Occipital lobe (tissue), 2 donors: Measurements from ENCODE around the gene ANKRD11. TPM values are rescaled to one million over a fixed set of nuclear protein-coding genes. Genes with fewer than 3 reads are reported as not detected.
"Not testable (repeated sequence)": the region's sequence is repeated elsewhere in the genome, so short reads cannot be mapped to it uniquely, and the experiment has no call there.

ENCODE experiments used
- DNase-seq: peaks from one replicate; lab custom pipeline; 2025; lab: John Stamatoyannopoulos, UW
- total RNA-seq: library from RNA; depleted of rRNA; stranded (reverse); fragments of >200 nt; gene quantifications from one replicate; pipeline ENCODE4 v1.2.3, GENCODE V29; 2014

ANKRD11 gene
- total RNA-seq, 1 donor from 2014 or later: 27.5 TPM

DNA sequence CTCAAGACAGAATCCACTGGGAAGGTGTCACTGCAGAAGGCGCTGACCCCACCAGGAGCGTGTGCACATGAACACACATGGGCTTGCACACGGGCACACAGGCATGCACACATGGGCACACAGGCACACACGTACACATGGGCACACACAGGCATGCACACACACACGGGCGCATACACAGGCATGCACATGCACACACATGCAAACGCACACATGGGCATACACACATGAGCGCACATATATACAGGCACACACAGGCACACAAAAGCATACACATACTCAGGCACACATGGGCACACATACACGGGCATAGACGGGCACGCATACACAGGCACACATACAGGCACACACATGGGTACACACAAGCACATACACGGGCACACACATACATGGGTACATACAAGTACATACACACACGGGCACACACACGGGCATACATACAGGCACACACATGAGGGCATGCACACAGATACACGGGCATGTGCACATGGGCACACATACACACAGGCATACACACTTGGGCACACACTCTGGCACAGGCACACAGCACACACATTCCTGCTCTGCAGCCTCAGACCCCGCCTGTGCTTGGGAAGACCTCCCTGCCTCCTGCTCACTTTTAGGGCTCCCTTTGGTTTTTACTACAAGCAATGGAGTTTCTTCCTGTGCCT, 186.0 kb downstream of the ANKRD11 start:
- no peak for DNase-seq

DNA sequence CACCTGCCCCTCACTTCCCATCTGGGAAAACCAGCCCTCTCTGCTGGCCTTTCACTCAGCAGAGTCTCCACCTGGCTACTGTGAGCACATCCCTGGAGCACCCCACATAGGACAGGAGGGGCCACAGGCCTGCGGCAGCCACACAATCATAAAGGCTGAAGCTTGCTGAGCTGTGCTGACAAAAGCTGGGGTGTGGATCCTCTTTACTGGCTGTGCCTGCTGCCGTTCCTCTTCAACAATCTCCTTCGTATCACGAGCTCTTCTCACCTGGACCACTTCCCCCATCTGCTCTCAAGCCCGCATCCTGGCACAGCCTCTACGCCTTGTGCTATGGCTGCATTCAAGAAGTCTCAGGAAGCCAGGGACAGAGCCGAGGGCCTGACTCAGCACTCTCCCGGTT, 186.7 kb downstream of the ANKRD11 start:
- DNase-seq: no peak

DNA sequence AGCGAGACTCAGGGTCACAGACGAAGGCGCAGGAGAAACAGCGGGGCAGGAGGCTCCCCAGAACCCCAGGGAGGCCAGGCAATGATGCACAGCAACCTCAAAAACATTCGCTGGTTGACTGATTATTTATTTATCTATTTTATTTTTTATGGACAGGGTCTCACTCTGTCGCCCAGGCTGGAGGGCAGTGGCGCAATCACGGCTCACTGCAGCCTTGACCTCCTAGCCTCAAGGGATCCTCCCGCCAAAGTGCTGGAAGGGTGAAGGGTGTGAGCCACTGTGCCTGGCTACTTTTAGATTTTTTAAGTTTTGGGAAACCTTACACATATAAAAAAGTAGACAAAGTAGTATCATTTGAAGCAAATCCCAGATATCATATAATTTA, 189.4 kb downstream of the ANKRD11 start:
- no peak for DNase-seq

DNA sequence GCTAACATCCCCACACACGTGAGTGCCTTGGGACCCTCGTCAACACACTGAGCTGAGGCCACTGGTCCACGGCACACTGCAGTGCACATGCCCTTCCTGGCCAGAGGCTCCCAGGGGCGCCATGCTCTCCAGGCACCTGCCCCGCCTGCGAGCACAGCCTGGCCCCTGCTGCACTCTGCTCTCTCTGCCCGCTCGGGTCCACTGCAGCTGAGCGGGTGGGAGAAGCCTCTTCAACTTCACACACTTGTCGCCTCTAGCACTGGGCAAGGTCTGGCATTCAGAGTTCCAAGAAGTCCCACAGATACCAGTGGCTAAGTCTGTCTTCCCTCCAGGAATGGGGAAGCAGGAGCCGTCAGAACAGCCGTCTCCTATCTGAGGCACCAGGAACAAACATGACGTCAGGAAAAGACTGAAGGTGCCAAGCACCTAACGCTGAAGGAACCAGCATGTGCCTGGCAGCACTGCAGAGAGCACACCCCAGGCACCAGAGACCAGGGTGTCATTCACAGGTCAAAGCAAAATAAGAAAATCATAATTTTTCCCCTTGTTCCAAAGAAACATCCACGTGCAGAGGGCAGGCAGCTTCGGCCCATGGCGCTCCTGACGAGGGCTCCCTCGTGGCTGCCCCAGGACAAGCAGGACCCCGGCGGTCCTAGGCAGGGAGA, 189.9 kb downstream of the ANKRD11 start:
- no peak for DNase-seq

DNA sequence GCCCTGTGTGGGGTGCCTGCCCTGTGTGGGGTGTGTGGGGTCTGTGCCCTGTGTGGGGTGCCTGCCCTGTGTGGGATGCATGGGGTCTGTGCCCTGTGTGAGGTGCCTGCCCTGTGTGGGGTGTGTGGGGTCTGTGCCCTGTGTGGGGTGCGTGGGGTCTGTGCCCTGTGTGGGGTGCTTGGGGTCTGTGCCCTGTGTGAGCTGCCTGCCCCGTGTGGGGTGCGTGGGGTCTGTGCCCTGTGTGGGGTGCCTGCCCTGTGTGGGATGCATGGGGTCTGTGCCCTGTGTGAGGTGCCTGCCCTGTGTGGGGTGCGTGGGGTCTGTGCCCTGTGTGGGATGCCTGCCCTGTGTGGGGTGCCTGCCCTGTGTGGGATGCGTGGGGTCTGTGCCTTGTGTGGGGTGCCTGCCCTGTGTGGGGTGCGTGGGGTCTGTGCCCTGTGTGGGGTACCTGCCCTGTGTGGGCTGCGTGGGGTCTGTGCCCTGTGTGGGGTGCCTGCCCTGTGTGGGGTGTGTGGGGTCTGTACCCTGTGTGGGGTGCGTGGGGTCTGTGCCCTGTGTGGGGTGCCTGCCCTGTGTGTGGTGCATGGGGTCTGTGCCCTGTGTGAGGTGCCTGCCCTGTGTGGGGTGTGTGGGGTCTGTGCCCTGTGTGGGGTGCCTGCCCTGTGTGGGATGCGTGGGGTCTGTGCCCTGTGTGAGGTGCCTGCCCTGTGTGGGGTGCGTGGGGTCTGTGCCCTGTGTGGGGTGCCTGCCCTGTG, 190.8 kb downstream of the ANKRD11 start:
- DNase-seq: not testable (repeated sequence)

DNA sequence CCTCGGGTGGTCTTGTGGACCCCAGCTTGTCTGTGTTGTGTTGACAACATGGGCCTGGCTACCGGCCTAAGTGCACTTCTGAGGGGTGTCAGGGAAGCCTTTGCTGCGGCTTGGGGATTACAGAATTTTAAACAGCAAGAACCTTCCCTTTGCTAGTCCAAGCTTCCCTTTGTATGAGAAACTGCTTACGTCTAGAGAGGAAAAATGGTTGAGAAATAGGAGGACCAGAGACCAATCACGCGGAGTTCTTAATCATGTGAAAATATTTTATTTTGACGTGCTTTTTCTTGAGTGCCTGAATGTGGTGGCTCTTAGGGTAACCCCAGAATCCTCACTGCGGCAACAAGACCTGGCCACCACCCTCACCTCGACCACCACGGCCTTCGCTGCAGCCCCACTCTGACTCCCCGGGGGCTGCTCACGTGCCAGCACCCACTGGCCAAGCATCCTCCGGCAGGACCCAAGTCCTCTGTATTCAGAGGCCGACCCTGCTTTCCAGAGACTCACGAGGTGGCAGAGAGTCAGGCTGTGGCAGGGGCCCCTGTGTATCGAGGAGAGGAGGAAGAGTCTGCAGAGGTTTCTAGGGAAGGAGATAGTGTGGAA, 191.6 kb downstream of the ANKRD11 start:
- no peak for DNase-seq

DNA sequence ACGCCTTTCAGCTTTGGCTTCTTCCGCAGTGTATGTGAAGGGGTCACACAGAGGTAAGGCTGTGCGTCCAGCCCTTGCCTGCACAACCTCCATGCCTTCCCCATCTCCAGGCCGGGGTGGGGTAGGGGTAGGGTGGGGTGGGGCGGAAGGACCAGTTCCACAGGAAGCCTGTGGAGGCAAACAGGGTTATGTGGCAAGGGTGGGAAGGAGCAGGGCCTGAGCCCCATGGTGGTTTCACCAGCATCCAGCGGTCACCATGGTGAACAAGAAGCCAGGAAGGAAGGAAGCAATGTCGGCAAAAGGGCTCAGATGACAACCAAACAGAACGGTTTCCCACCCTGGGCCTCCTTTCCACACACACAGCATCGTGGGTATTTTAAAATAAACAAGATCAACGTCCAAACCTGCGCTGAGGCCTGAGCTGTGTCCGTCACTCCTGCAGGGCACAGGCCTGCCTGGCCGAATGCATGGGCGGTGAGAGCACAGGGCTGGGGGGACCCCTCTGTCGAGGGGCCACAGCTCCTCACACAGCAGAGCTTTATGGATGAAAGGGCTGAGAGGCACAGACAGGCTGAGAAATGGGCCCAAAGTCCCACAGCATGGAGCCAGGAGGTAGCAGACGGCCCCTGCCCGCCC, 192.3 kb downstream of the ANKRD11 start:
- DNase-seq: no peak

DNA sequence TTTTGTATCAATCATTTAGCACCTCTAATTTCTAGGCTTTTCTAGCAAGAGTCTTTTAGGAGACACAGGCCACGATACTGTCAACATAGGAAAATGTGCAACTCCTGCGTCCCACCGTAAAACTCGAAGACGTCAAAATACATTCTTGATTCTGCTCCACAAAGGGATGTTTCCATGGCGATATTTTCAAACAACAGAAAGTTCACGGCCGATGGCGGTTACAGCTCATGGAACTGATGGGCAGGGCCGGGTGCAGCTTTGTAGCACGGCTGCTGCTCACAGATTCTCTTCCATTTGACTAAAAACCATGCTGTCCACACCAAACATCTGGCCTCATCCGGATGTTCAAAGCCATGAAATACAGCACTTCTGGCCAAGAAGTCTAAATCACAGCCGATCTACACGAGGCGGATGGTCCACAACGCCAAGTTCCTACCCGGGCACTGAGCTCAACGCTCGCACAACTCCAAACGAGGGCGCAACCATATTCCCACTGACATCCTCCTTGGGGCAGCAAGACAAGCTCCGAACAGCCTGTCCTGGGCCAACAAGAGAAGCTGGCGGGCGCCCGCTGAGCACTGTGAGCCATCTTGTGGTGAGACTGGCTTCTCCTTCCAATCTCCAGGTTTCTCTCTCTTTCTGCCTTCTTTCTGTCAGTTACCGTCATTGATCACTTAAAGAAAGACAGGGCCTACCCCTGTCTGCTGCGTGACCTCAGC, 193.0 kb downstream of the ANKRD11 start:
- no peak for DNase-seq

DNA sequence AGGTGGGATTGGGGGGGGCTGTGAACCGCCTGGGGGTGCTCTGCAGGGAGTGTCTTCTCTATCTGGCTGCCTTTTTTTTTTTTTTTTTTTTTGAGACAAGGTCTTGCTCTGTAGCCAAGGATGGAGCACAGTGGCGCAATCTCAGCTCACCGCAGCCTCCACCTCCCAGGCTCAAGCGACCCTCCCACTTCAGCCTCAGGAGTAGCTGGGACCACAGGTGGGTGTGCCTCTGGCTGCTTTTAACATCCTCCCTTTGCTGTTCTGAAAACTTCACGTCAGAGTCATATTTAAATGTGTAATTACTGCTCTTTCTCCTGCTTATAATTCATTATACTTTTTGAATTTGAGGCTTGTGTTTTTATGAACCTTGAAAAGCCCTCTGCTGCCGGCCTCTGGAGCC, 194.4 kb downstream of the ANKRD11 start:
- DNase-seq: no peak

DNA sequence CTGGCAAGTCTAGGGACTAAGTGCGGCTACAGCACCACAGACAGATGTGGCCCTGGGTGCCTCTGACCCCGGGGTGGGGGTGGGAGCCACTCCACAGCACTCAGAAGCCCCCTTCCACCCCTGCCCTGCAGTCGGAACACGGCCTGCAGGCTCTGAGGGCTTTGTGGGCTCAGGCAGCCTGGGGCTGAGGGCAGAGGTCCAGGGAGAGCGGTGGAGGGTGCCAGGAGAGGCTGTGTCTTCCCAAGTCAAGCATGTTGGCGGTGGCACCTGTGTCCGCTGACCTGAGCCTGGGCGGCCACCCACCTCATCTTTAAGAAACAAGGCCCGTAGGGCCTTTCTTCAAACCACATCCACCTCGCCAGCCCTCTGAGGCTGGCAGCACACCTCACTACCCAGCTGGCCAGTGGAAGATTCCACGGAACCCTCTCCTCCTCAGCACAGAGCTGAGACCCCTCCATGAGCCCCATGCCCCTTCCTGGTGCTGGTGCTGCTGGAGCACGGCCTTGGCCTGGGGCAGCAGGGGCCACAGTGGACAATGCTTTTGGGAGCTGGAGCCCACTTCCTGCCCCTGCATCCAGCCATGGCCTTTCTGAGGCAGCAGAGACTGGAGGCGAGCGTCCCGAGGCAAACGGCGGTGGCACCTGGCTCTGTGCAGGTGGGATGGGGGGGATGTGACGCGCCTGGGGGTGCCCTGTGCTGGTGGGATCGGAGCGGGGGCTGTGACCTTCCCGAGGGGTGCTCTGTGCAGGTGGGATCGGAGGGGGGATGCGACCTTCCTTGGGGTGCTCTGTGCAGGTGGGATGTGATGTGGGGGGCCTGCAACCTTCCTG, 195.1 kb downstream of the ANKRD11 start:
- DNase-seq: no peak

DNA sequence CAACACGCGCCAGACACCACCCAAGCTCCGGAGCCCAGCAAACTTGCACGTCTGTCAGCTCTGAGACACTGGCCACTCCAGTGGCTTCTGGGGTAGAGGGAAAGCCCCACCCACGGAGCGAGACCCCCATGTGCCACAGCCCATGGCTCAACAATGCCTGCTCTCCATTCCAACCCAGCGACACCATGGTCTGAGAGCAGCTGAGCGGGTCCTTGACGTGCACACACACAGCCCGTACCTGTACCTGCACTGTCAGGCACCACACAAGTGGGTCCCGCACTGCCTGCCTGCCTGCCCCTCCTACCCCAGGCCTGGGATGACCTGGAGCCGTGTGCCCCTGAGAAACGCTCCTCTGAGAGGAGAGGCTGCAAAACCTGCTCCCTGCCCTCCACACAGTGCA, 195.9 kb downstream of the ANKRD11 start:
- no peak for DNase-seq

DNA sequence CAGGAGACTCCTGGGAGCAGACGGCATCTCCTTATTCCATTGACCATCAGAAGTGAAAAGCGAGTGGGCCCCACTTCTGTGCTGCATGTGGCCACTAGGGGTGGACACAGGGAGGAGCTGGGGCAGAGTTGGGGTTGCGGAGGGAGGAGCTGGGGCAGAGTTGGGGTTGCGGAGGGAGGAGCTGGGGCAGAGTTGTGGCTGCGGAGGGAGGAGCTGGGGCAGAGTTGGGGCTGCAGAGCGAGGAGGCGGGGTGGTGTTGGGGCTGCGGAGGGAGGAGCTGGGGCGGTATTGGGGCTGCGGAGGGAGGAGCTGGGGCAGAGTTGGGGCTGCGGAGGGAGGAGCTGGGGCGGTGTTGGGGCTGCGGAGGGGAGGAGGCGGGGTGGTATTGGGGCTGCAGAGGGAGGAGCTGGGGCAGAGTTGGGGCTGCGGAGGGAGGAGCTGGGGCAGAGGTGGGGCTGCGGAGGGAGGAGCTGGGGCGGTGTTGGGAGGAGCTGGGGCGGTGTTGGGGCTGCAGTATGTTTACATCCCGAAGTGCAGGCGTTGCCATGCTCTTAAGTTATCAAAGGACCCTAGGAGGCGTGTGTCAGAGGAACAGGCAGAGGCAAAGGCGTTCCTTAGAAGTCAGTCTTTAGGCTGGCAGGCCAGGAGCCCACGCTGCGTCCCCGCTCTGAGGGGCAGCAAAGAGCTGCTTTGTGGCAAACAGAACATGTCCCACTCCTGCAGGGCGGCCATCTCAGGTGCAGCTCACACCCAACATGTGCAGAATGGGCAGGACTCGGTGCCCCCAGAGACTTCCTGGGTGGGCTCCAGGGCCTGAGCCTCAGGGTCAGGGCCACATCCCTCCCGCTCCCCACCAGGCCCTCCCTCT, 196.9 kb downstream of the ANKRD11 start:
- DNase-seq: no peak

DNA sequence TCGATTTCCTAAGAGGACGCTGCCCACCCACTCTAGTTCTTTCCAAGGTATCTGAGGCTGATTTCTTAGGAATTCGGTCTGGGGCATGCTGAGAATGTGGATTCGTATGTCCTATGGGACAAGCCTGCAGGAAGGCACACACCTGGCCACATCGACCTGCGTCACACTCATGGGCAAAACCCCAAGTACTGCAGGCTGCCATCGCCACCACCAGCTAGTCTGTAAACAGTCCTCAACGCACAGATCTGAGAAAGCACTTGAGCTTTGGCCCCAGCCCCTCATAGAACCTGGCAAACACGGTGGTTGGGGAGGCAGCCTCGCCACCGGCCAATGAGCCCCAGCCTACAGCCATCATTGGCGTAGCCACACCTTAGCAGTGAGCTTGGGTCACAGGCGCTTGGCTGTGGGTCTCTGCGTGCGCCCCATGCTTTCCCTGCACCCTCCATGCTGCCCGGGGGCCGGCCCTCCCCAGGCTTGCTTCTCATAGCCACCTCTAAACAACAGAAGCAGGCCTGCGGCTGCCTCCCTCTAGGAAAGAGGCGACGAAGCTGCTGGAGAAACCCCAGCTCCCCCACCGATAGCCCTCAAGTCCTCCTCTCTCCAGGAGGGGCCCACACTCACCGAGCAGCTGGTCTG, 197.8 kb downstream of the ANKRD11 start:
- no peak for DNase-seq

DNA sequence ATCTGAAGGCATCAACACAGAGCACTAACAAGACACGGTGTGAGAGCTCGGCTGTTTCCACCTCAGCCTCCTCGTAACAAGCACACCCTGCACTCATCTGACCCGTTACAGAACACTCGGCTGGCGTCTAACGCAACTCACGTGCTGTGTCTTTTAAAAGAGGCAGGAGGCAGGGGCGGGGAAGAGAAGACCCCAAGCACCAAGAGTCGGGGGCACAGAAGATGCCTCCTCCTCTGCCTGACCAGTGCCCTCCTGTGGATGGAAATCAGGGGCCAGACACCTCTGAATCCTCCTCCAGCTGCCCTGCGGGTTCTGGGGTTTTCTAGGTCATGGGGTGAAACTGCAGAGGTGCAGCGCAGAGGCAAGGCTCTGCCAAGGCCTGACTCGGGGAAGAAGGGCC, 198.6 kb downstream of the ANKRD11 start:
- DNase-seq: no peak

DNA sequence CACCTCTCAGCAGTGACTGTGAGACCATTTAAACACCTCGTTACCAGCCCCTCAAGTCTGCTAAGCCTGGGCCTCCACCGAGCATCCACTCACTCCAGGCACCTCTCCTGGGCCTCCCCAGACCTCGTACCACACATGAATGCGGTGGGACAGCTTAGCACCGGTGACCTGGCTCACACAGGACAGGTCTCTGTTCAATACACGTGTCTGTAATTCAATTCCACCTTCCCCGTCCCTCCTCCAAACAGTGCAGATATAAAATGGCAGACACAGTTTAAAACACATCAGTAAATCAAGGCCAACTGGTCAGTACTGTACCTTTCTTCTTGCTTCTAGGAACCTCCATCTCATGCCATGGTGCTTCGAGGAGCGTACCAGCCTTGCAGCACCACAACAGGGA, 199.0 kb downstream of the ANKRD11 start:
- DNase-seq: no peak

DNA sequence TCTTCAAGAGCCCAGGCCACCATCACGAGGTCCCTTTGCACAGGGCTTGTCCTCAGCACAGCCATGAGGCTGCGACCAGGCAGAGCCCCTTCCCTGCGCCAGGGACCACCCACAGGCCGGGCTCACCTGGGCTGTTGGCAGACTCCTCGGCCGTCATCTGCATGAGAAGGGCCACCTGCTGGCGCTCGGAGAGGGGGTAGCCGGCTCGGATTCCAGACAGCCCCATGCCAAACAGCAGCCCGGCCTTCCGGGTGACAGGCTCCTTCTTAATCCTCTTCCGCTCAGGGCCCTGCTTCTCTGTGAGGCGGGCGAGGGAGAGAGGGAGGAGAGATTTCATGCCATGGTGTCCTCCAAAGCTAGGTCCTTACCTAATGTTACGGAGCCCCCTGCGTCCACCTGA, 199.5 kb downstream of the ANKRD11 start:
- DNase-seq: no peak

DNA sequence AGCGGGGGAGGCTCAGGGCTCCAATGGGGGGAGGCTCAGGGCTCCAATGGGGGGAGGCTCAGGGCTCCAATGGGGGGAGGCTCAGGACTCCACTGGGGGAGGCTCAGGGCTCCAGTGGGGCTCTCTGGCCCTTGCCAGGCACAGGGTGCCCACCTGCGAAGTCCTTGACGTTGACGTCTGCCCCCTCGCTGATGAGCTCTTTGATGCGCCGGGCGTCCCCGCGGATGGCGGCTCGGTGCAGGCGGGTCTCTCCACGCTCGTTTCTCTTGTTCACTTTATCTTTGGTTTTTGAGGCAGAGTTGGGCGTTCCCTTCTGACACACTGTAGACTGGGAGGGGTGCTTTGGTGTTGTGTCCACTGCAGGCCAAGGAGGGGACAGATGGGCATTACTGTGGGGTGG, 199.9 kb downstream of the ANKRD11 start:
- no peak for DNase-seq

DNA sequence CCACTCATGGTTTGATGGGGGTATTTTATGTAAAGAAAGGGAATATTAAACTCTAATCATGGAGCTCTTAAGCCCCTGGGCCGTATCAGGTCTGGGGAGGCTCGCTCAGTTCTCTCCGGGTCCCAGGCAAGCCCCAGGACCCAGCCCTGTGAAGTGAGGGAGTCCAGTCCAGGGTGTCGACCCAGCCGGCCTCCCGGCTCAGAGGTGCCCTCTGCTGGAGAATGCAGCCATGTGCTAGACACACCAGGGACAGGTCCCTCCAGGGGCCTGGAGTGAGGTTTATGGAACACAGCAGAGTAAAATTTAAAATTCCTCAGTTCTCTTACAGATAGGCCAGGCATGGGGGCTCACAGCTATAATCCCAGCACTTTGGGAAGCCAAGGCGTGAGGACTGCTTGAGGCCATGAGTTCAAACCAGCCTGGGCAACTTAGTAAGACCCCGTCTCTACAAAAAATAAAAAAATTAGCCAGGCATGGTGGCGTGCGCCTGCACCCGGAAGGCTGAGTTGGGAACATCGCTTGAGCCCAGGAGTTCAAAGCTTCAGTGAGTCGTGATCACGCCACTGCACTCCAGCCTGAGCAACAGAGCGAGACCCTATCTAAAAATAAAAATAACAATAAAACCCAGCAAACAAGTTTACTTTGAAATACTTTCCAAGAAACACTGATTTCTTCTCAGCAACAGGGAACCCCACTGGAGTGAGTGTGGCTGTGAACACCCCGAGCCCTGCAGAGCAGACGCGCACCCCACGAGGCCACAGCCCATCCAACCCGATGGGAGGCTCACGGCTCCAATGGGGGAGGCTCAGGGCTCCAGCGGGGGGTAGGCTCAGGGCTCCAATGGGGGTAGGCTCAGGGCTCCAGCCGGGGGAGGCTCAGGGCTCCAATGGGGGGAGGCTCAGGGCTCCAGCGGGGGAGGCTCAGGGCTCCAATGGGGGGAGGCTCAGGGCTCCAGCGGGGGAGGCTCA, 200.6 kb downstream of the ANKRD11 start:
- DNase-seq: peak; percentile 58
